ENCODE results near the gene BAZ1A.

The BAZ1A gene

GRCh38 chr14:34845869-34846268, 29.3 kb downstream of the BAZ1A start:
- no peak for TF ChIP-seq CTCF (IDR thresholded peaks at IDR 0.05)

GRCh38 chr14:34843011-34843554, 32.1 kb downstream of the BAZ1A start:
- TF ChIP-seq CTCF (IDR thresholded peaks at IDR 0.05): no peak

- TF ChIP-seq CTCF (IDR thresholded peaks at IDR 0.05): no peak
Observed at GRCh38 chr14:34837801-34838322, 37.3 kb downstream of the BAZ1A start.

- no peak for TF ChIP-seq CTCF (IDR thresholded peaks at IDR 0.05)
Observed at GRCh38 chr14:34835312-34835711, 39.8 kb downstream of the BAZ1A start.

- TF ChIP-seq CTCF (IDR thresholded peaks at IDR 0.05): no peak
Observed at GRCh38 chr14:34833549-34834523, 41.3 kb downstream of the BAZ1A start.

- no peak for TF ChIP-seq CTCF (IDR thresholded peaks at IDR 0.05)
Observed at GRCh38 chr14:34826661-34827060, 48.5 kb downstream of the BAZ1A start.

GRCh38 chr14:34824826-34825225, 50.3 kb downstream of the BAZ1A start:
- no peak for TF ChIP-seq CTCF (IDR thresholded peaks at IDR 0.05)

Measured in LNCAP (cell line).